GM23338 (cell line): ENCODE measurements around the gene TAGAP. TPM values are rescaled to one million over a fixed set of nuclear protein-coding genes. Genes with fewer than 3 reads are reported as not detected.

ENCODE experiments used
- CREB1 ChIP-seq: fragments of 250-450 bp; sonication (Bioruptor Pico); IDR thresholded peaks from 2 replicates; pipeline ENCODE4 v1.5.0; 2020; ENCODE audit warnings: low read depth, mild to moderate bottlenecking, moderate library complexity
- EZH2phosphoT487 ChIP-seq: fragments of 200-600 bp; sonication (generic); IDR thresholded peaks from one replicate; pipeline ENCODE4 v1.8.1; 2018; ENCODE audit warnings: antibody characterized with exemption; ENCODE audit not compliant: unreplicated experiment
- JUNB ChIP-seq: IDR thresholded peaks from one replicate; pipeline ENCODE4 v1.6.1; 2016; ENCODE audit warnings: antibody characterized with exemption; ENCODE audit not compliant: unreplicated experiment
- NANOG ChIP-seq: IDR thresholded peaks from 2 replicates; pipeline ENCODE4 v1.6.1; 2016; ENCODE audit warnings: antibody characterized with exemption, borderline replicate concordance
- POLR2AphosphoS5 ChIP-seq: IDR thresholded peaks from 2 replicates; pipeline ENCODE4 v1.6.1; 2016; ENCODE audit warnings: antibody characterized with exemption, low read depth
- REST ChIP-seq: IDR thresholded peaks from one replicate; pipeline ENCODE4 v1.6.1; 2018; ENCODE audit warnings: antibody characterized with exemption; ENCODE audit not compliant: unreplicated experiment
- STAT1 ChIP-seq: IDR thresholded peaks from one replicate; pipeline ENCODE4 v1.6.1; 2016; ENCODE audit warnings: antibody characterized with exemption; ENCODE audit not compliant: unreplicated experiment
- ZNF114 ChIP-seq: fragments of 250-450 bp; sonication (Bioruptor Pico); IDR thresholded peaks from 2 replicates; pipeline ENCODE4 v1.5.0; 2020; ENCODE audit warnings: mild to moderate bottlenecking, moderate library complexity
- ZNF331 ChIP-seq: fragments of 250-450 bp; sonication (Bioruptor Pico); IDR thresholded peaks from 2 replicates; pipeline ENCODE4 v1.5.0; 2020; ENCODE audit warnings: low read depth, mild to moderate bottlenecking, moderate library complexity
- ZNF462 ChIP-seq: fragments of 250-450 bp; sonication (Bioruptor Pico); IDR thresholded peaks from 2 replicates; pipeline ENCODE4 v1.5.0; 2020; ENCODE audit warnings: mild to moderate bottlenecking, moderate library complexity
- polyA plus RNA-seq: library from polyadenylated mRNA; unstranded; fragments of >200 nt; fragmentation: Nextera tagmentation; extraction: Ambion mirVana; gene quantifications from 2 replicates; pipeline ENCODE4 v1.2.1, GENCODE V29; 2016
- total RNA-seq: library from RNA; depleted of rRNA; stranded (reverse); fragments of >200 nt; shearing (Covaris generic); gene quantifications from 2 replicates; pipeline ENCODE4 v1.2.3, GENCODE V29; 2014

Gene TAGAP
- total and polyA plus RNA-seq, 2 experiments from 2014 or later, result not detected

GRCh38 chr6:159004592-159004991 is 40.2 kb downstream of the TAGAP start (continued):
- TF ChIP-seq ZNF462 (CRISPR knock-in tag) (no peak), NANOG (no peak), ZNF331 (CRISPR knock-in tag) (no peak), STAT1 (no peak), JUNB (no peak), ZNF114 (no peak), EZH2phosphoT487 (no peak), REST (no peak), CREB1 (CRISPR knock-in tag) (no peak), POLR2AphosphoS5 (no peak)
